H7 (cell line): ENCODE results near the gene TINAGL1. TPM values are rescaled to one million over a fixed set of nuclear protein-coding genes. Genes with fewer than 3 reads are reported as not detected.

Experiments used
- total RNA-seq: library from RNA; depleted of rRNA; stranded (reverse); fragments of >200 nt; shearing (Covaris generic); gene quantifications from 2 replicates; pipeline ENCODE4 v1.2.3, GENCODE V29; 2014; rRNA removed

TINAGL1 gene
- total RNA-seq, 1 experiment from 2014 or later = 11.5 TPM

Other genes with a start within 250 kb of the TINAGL1 start
- gene FABP3, start 203.4 kb upstream of the TINAGL1 start, total RNA-seq = 14.4 and 15.6 TPM in 2 replicates
- 39.2 and 40.0 TPM in 2 replicates for gene SERINC2, start 163.3 kb upstream of the TINAGL1 start, total RNA-seq
- not detected in 2 replicates for gene HCRTR1, start 41.2 kb downstream of the TINAGL1 start, total RNA-seq
- 95.7 and 129 TPM in 2 replicates for gene PEF1, start 68.4 kb downstream of the TINAGL1 start, total RNA-seq
- gene COL16A1, start 127.5 kb downstream of the TINAGL1 start, total RNA-seq = 10.3 and 13.8 TPM in 2 replicates
- gene ADGRB2, start 187.8 kb downstream of the TINAGL1 start, total RNA-seq = 28.0 and 39.8 TPM in 2 replicates
- gene SPOCD1, start 239.5 kb downstream of the TINAGL1 start, total RNA-seq = 1.8 and 3.5 TPM in 2 replicates